ENCODE measurements around the gene RBM27. TPM values are rescaled to one million over a fixed set of nuclear protein-coding genes. Genes with fewer than 3 reads are reported as not detected.

Gene RBM27
- polyA plus RNA-seq, 1 of the 3 experiments (the other 2 are of a cell fraction), result 8.2 TPM

DNA sequence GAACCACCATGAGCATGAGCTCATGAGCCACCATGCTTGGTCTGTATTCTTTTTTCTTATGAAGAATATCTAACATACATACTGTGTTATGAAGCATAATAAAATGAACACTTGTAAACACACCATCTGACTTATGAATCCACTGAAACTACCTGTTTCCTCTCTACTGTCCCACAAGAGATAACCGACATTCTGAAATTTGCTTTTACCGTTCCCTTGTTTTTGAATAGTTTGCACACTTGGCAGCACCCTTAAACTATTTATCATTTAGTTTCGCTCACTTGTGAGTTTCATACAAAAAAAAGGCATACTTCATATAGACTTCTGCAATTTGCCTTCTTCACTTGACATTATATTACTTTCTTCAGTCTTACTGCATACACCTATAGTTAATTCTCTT, 29.8 kb upstream of the RBM27 start (continued):
- TF ChIP-seq NFIC (IDR thresholded peaks at IDR 0.05; ENCODE audit: borderline replicate concordance), result no peak
- no peak for TF ChIP-seq TEAD4 (IDR thresholded peaks at IDR 0.05; ENCODE audit: borderline replicate concordance, insufficient read depth)
- no peak for TF ChIP-seq MXI1 (IDR thresholded peaks at IDR 0.05; ENCODE audit: low read depth, low read length)
- TF ChIP-seq JUND (IDR thresholded peaks at IDR 0.05), result no peak
- TF ChIP-seq, protein P1, sequence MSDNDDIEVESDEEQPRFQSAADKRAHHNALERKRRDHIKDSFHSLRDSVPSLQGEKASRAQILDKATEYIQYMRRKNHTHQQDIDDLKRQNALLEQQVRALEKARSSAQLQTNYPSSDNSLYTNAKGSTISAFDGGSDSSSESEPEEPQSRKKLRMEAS (IDR thresholded peaks at IDR 0.05; ENCODE audit: low read depth), result no peak
- TF ChIP-seq RCOR1 (IDR thresholded peaks at IDR 0.05; ENCODE audit: low read length), result no peak
- no peak for TF ChIP-seq ZBTB33 (IDR thresholded peaks at IDR 0.05; ENCODE audit: borderline replicate concordance, low read depth)
- TF ChIP-seq PBX3 (IDR thresholded peaks at IDR 0.05), result no peak

- 91% methylated on average over 5 of the region's 5 CpGs for WGBS (ENCODE audit: low lambda C conversion rate)
- Histone ChIP-seq H3K9me2 (no peaks in the 10 kb centered on the region), H3K9ac (no peak overlapping the region), H3K27ac (ENCODE audit: low read depth in 2 of 2, low read length in 1 of 2) (no peak overlapping the region), H4K20me1 (ENCODE audit: insufficient read depth) (no peaks in the 10 kb centered on the region), H3K4me3 (ENCODE audit: low read depth in 2 of 2, low read length in 1 of 2) (no peak overlapping the region), H3K27me3 (ENCODE audit: insufficient read depth) (no peaks in the 10 kb centered on the region), H2AFZ (ENCODE audit: low read depth) (no peak overlapping the region), H3K4me1 (ENCODE audit: control insufficient read depth in 1 of 2, insufficient read depth in 2 of 2, low read depth in 1 of 2, low read length in 1 of 2) (no peaks in the 10 kb centered on the region; a peak in 1 of 4 replicates), H3K79me2 (ENCODE audit: insufficient read depth) (peaks cover 72% of the 10 kb centered on the region), H3K9me3 (no peaks in the 10 kb centered on the region), H3K36me3 (replicated peaks in 1 of 2; ENCODE audit: control insufficient read depth in 1 of 2, insufficient read depth in 2 of 2, low read length in 1 of 2) (peaks cover 23 to 41% of the 10 kb centered on the region in 2 experiments), H3K4me2 (no peak overlapping the region), H3F3A (replicated peaks; ENCODE audit: insufficient read depth) (peaks cover 8% of the 10 kb centered on the region)
- DNase-seq, result no peak
- ChIA-PET CTCF (no interaction called here), POLR2A (no interaction called here)
- no peak for TF ChIP-seq FOSL2 (IDR thresholded peaks at IDR 0.05; ENCODE audit: borderline replicate concordance, low read depth)
- TF ChIP-seq TCF12 (IDR thresholded peaks at IDR 0.05), result no peak
- TF ChIP-seq, protein P2, sequence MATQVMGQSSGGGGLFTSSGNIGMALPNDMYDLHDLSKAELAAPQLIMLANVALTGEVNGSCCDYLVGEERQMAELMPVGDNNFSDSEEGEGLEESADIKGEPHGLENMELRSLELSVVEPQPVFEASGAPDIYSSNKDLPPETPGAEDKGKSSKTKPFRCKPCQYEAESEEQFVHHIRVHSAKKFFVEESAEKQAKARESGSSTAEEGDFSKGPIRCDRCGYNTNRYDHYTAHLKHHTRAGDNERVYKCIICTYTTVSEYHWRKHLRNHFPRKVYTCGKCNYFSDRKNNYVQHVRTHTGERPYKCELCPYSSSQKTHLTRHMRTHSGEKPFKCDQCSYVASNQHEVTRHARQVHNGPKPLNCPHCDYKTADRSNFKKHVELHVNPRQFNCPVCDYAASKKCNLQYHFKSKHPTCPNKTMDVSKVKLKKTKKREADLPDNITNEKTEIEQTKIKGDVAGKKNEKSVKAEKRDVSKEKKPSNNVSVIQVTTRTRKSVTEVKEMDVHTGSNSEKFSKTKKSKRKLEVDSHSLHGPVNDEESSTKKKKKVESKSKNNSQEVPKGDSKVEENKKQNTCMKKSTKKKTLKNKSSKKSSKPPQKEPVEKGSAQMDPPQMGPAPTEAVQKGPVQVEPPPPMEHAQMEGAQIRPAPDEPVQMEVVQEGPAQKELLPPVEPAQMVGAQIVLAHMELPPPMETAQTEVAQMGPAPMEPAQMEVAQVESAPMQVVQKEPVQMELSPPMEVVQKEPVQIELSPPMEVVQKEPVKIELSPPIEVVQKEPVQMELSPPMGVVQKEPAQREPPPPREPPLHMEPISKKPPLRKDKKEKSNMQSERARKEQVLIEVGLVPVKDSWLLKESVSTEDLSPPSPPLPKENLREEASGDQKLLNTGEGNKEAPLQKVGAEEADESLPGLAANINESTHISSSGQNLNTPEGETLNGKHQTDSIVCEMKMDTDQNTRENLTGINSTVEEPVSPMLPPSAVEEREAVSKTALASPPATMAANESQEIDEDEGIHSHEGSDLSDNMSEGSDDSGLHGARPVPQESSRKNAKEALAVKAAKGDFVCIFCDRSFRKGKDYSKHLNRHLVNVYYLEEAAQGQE (IDR thresholded peaks at IDR 0.05; ENCODE audit: low read depth, low read length), result no peak
- no peak for TF ChIP-seq CHD2 (IDR thresholded peaks at IDR 0.05; ENCODE audit: low read length, partially characterized antibody)
- TF ChIP-seq RAD21 (IDR thresholded peaks at IDR 0.05; ENCODE audit: low read length), result no peak
- no peak for TF ChIP-seq MXI1 (IDR thresholded peaks at IDR 0.05; ENCODE audit: low read depth, low read length)
Measured at GRCh38 chr5:146176805-146177204, 26.6 kb upstream of the RBM27 start.
